Activated naive CD4-positive, alpha-beta T cell treated with anti-CD3 and anti-CD28 coated beads, Interleukin-2, amount 10 ng/mL, durations not matched to agents 5 hours and 36 hours (primary cell): Measurements from ENCODE around the gene GPC5. TPM values are rescaled to one million over a fixed set of nuclear protein-coding genes. Genes with fewer than 3 reads are reported as not detected.

Experiments used
- microRNA-seq: library from miRNA; unstranded; fragments of <30 nt; microRNA quantifications from one replicate; pipeline ENCODE4 v1.2.0, GENCODE V29; 2022; ENCODE audit warnings: borderline microRNAs expressed, borderline replicate concordance
- total RNA-seq, 2 experiments: library from RNA; stranded (reverse); gene quantifications; one replicate each; pipeline ENCODE4 v1.2.3, GENCODE V29; 2021

GPC5 gene
- total RNA-seq: under 1 TPM in 1 of 2 experiments, not detected in 1; 0.07 TPM

DNA sequence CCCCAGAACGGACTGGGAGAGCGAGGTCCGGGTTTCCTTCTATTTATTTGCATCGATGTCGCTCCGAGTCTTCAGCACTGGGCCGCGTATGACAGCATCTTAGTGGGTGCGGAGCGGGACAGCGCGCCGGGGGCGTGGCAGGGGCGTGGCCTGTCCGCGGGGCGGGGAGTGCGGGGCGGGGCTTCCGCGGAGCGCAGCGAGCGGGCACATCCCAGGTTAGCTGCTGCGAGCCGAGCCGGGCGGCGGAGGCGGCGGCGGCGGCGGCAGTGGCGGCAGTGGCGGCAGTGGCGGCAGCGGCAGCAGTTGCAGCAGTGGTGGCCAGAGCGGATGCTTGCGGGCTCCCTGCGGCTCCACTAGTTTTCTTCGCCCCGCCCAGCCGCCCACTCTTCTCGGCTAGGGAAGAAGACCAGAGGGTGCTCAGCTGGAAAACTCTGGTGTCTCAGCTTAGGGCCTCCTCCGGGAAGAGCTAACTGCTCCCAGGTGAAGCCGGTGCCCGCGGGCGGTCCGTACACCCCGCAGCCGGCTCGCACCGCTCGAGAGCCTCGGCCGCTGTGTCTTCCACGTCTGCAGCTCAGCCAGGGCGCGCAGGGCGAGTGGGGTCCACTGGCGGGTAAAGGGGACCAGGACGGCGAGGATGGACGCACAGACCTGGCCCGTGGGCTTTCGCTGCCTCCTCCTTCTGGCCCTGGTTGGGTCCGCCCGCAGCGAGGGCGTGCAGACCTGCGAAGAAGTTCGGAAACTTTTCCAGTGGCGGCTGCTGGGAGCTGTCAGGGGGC, at the start of gene GPC5:
Gene GPC5, plus strand, starts transcription at position 209 of the 776 bp plus-strand sequence.

Small RNAs within 50 kb of the gene (microRNA-seq; reads per million reads assigned to microRNA genes)
- not detected for gene MIR548AS

Other genes starting within 250 kb of the GPC5 start
- 1 to 10 TPM; 9.3 to 9.6 TPM for gene MIR17HG, start 50.9 kb upstream of the GPC5 start, total RNA-seq